GM23338 (cell line): ENCODE measurements around the gene TPRKB. TPM values are rescaled to one million over a fixed set of nuclear protein-coding genes. Genes with fewer than 3 reads are reported as not detected.
"Not testable (repeated sequence)": the region's sequence is repeated elsewhere in the genome, so short reads cannot be mapped to it uniquely, and the experiment has no call there.

Source experiments
- ATAC-seq: fragments of 200-7000 bp; cut with Tn5 transposase; 3 replicates; pipeline ENCODE4 v1.9.1; 2020
- DNase-seq: peaks from one replicate; pipeline ENCODE4 v3.0.0-alpha.2; 2015; ENCODE audit warnings: low spot score
- H2AFZ ChIP-seq: fragments of 200-600 bp; sonication (generic); 2 replicates; pipeline ENCODE4 v1.8.0; 2016; ENCODE audit warnings: antibody characterized with exemption, mild to moderate bottlenecking, moderate library complexity
- H3F3A ChIP-seq: fragments of 200-600 bp; sonication (generic); replicated peaks from 2 replicates; pipeline ENCODE4 v1.8.0; 2017; ENCODE audit warnings: antibody characterized with exemption, mixed run types, low read depth
- H3K27ac ChIP-seq: fragments of 200-600 bp; sonication (generic); 2 replicates; pipeline ENCODE4 v1.6.1; 2016; ENCODE audit warnings: low read depth
- H3K27me3 ChIP-seq: fragments of 200-600 bp; sonication (generic); 2 replicates; pipeline ENCODE4 v1.8.0; 2016; ENCODE audit warnings: mild to moderate bottlenecking, mixed run types, moderate library complexity; ENCODE audit not compliant: insufficient read depth
- H3K36me3 ChIP-seq: fragments of 200-600 bp; sonication (generic); 2 replicates; pipeline ENCODE4 v1.8.0; 2016; ENCODE audit warnings: mild to moderate bottlenecking; ENCODE audit not compliant: insufficient read depth
- H3K4me1 ChIP-seq: fragments of 200-600 bp; sonication (generic); 2 replicates; pipeline ENCODE4 v1.8.0; 2016; ENCODE audit warnings: mild to moderate bottlenecking, moderate library complexity; ENCODE audit not compliant: insufficient read depth
- H3K4me2 ChIP-seq: fragments of 200-600 bp; sonication (generic); 2 replicates; pipeline ENCODE4 v1.7.1; 2017; ENCODE audit warnings: mixed run types
- H3K4me3 ChIP-seq: fragments of 200-600 bp; sonication (generic); 2 replicates; pipeline ENCODE4 v1.6.1; 2016; ENCODE audit warnings: mixed run types
- H3K79me2 ChIP-seq: fragments of 200-600 bp; sonication (generic); replicated peaks from 2 replicates; pipeline ENCODE4 v1.8.0; 2017; ENCODE audit warnings: mild to moderate bottlenecking; ENCODE audit not compliant: insufficient read depth
- H3K9me2 ChIP-seq: fragments of 200-600 bp; sonication (generic); 2 replicates; pipeline ENCODE4 v1.8.0; 2017; ENCODE audit not compliant: insufficient read depth
- H4K20me1 ChIP-seq: fragments of 200-600 bp; sonication (generic); replicated peaks from 2 replicates; pipeline ENCODE4 v1.8.0; 2017; ENCODE audit warnings: mild to moderate bottlenecking; ENCODE audit not compliant: insufficient read depth
- H3K27ac Mint-ChIP-seq: 2 replicates; pipeline ENCODE4 v1.8.0; 2020; ENCODE audit warnings: inconsistent platforms, mild to moderate bottlenecking, moderate library complexity, mixed read lengths
- H3K27me3 Mint-ChIP-seq: 3 replicates; pipeline ENCODE4 v1.8.0; 2022; ENCODE audit warnings: low read depth, mild to moderate bottlenecking, moderate library complexity, mixed read lengths, inconsistent platforms; ENCODE audit not compliant: insufficient read depth, poor library complexity
- H3K36me3 Mint-ChIP-seq: 3 replicates; pipeline ENCODE4 v1.8.0; 2021; ENCODE audit warnings: low read depth, mild to moderate bottlenecking, inconsistent platforms, moderate library complexity, mixed read lengths
- H3K4me1 Mint-ChIP-seq: 3 replicates; pipeline ENCODE4 v1.8.0; 2020; ENCODE audit warnings: mild to moderate bottlenecking, inconsistent platforms, mixed read lengths
- H3K4me3 Mint-ChIP-seq: 3 replicates; pipeline ENCODE4 v1.8.0; 2021; ENCODE audit warnings: moderate library complexity, mild to moderate bottlenecking, inconsistent platforms, mixed read lengths
- H3K9me3 Mint-ChIP-seq: 3 replicates; pipeline ENCODE4 v1.8.0; 2020; ENCODE audit warnings: moderate library complexity, mild to moderate bottlenecking, inconsistent platforms, mixed read lengths
- CREB1 ChIP-seq: fragments of 250-450 bp; sonication (Bioruptor Pico); IDR thresholded peaks from 2 replicates; pipeline ENCODE4 v1.5.0; 2020; ENCODE audit warnings: low read depth, mild to moderate bottlenecking, moderate library complexity
- polyA plus RNA-seq: library from polyadenylated mRNA; unstranded; fragments of >200 nt; fragmentation: Nextera tagmentation; extraction: Ambion mirVana; gene quantifications from 2 replicates; pipeline ENCODE4 v1.2.1, GENCODE V29; 2016
- total RNA-seq: library from RNA; depleted of rRNA; stranded (reverse); fragments of >200 nt; shearing (Covaris generic); gene quantifications from 2 replicates; pipeline ENCODE4 v1.2.3, GENCODE V29; 2014
- TF ChIP-seq, protein P1 (sequence below): fragments of 250-450 bp; sonication (Bioruptor Pico); IDR thresholded peaks from 2 replicates; pipeline ENCODE4 v1.5.0; 2020; ENCODE audit warnings: mild to moderate bottlenecking, moderate library complexity

TPRKB gene
- total and polyA plus RNA-seq, 2 experiments from 2014 or later, result 31.2 to 186 TPM

DNA sequence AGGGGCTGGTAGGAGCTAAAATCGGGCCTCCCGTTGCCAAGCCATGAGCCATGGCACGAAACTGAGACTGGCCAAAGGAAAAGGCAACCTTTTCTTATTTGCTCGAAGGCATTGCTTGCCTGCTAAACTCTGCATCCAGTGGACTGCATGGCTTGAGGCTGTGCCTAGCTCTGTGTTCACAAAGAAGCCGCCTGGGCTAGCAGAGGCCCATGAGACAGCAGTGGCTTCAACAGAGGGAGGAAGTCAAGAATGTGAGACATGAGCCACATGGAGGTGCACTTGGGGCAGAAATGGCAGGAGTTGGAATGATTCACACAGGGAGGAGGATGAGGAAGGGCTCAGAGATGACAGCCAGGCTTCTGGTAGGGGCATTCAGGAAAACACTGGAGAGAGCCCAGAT lies 33.5 kb downstream of the TPRKB start (continued):
- TF ChIP-seq, protein P1, sequence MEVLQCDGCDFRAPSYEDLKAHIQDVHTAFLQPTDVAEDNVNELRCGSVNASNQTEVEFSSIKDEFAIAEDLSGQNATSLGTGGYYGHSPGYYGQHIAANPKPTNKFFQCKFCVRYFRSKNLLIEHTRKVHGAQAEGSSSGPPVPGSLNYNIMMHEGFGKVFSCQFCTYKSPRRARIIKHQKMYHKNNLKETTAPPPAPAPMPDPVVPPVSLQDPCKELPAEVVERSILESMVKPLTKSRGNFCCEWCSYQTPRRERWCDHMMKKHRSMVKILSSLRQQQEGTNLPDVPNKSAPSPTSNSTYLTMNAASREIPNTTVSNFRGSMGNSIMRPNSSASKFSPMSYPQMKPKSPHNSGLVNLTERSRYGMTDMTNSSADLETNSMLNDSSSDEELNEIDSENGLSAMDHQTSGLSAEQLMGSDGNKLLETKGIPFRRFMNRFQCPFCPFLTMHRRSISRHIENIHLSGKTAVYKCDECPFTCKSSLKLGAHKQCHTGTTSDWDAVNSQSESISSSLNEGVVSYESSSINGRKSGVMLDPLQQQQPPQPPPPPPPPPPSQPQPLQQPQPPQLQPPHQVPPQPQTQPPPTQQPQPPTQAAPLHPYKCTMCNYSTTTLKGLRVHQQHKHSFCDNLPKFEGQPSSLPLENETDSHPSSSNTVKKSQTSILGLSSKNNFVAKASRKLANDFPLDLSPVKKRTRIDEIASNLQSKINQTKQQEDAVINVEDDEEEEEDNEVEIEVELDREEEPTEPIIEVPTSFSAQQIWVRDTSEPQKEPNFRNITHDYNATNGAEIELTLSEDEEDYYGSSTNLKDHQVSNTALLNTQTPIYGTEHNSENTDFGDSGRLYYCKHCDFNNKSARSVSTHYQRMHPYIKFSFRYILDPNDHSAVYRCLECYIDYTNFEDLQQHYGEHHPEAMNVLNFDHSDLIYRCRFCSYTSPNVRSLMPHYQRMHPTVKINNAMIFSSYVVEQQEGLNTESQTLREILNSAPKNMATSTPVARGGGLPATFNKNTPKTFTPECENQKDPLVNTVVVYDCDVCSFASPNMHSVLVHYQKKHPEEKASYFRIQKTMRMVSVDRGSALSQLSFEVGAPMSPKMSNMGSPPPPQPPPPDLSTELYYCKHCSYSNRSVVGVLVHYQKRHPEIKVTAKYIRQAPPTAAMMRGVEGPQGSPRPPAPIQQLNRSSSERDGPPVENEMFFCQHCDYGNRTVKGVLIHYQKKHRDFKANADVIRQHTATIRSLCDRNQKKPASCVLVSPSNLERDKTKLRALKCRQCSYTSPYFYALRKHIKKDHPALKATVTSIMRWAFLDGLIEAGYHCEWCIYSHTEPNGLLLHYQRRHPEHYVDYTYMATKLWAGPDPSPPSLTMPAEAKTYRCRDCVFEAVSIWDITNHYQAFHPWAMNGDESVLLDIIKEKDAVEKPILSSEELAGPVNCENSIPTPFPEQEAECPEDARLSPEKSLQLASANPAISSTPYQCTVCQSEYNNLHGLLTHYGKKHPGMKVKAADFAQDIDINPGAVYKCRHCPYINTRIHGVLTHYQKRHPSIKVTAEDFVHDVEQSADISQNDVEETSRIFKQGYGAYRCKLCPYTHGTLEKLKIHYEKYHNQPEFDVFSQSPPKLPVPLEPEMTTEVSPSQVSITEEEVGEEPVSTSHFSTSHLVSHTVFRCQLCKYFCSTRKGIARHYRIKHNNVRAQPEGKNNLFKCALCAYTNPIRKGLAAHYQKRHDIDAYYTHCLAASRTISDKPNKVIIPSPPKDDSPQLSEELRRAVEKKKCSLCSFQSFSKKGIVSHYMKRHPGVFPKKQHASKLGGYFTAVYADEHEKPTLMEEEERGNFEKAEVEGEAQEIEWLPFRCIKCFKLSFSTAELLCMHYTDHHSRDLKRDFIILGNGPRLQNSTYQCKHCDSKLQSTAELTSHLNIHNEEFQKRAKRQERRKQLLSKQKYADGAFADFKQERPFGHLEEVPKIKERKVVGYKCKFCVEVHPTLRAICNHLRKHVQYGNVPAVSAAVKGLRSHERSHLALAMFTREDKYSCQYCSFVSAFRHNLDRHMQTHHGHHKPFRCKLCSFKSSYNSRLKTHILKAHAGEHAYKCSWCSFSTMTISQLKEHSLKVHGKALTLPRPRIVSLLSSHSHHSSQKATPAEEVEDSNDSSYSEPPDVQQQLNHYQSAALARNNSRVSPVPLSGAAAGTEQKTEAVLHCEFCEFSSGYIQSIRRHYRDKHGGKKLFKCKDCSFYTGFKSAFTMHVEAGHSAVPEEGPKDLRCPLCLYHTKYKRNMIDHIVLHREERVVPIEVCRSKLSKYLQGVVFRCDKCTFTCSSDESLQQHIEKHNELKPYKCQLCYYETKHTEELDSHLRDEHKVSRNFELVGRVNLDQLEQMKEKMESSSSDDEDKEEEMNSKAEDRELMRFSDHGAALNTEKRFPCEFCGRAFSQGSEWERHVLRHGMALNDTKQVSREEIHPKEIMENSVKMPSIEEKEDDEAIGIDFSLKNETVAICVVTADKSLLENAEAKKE (CRISPR knock-in tag), result no peak

DNA sequence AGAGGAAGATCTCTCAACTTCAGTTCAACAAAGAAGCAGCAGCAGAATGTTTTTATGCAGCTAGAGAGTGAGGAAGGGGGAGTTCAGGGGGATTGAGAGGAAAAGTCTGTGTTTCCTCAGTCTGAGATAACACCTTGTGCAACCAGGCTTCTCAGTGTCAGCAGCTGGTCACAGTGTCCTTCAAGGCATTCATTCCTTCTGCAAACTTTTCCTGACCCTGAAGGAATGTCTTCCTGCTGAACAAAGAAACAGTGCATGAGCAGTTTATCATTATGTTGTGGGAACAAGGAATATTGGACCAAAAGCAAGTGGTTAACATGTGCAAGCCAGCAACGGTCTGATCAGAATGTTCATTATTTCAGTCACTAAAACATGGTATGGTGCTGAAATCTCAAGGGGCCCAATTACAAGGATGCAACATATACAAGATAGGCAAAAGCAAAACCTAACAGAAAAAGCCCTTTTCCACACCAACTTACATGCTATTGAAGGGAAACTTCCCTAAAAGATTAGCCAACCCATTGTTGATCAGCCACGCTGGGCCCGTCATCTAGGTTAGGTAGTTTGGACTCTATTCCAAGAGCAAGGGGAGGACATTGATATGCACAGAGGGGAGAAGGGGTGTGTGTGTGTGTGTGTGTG lies 34.2 kb downstream of the TPRKB start:
- H2AFZ ChIP-seq, H3K27ac Mint-ChIP-seq, H3K9me2 ChIP-seq, H3F3A ChIP-seq, H3K36me3 ChIP-seq, H3K4me1 Mint-ChIP-seq, H3K4me1 ChIP-seq, H3K36me3 Mint-ChIP-seq, DNase-seq, H3K27me3 ChIP-seq, ATAC-seq, H3K79me2 ChIP-seq, H3K4me3 Mint-ChIP-seq, H3K27ac ChIP-seq, H3K27me3 Mint-ChIP-seq, H3K4me3 ChIP-seq, H3K4me2 ChIP-seq, H4K20me1 ChIP-seq: not testable (repeated sequence)
- H3K9me3 Mint-ChIP-seq, result peaks cover 29% of the 10 kb centered on the region

DNA sequence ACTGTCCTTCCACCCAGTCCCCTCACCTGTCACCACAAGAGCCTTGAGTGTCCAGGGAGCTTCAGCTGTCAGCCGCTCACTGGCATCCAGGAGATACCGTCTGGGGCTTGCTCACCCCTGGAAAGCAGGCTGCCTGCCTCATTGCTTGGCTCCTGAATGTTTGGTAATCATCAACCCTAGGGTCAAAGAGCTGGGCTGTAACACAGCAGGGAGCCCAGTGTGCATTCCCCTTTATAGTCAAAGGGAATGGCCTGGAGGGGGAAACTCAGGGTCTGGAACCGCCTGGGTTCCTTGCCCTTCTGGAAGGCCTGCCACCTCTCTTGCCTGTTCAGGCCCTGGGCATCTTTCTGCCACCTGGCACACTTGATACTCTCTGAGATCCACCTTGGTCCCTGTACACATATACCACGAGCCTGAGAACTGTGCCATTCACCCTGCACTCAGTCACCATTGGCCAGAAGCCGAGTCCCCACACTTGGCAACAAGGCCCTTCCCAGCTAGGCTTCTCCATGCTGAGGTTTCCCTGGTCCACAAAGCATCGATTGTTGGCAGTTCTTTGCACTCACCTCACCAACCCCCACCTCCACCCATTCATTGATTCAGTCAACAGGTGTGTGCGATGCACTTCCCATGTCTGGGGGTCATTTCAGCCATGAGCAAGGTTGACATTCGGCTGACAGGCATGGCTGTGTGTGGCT lies 35.0 kb downstream of the TPRKB start:
- H2AFZ ChIP-seq, result no peak overlapping the region
- no peak overlapping the region for H3K27ac Mint-ChIP-seq
- no peak for TF ChIP-seq CREB1
- TF ChIP-seq, protein P1 (CRISPR knock-in tag), result no peak

More for the DNA sequence above, 35.0 kb downstream of the TPRKB start:
- no peak overlapping the region for H3K4me3 Mint-ChIP-seq
- peaks cover 9% of the 10 kb centered on the region for H3K27me3 Mint-ChIP-seq
- no peaks in the 10 kb centered on the region for H3F3A ChIP-seq
- H3K4me1 ChIP-seq, result no peaks in the 10 kb centered on the region
- H3K9me2 ChIP-seq, result no peaks in the 10 kb centered on the region
- no peak overlapping the region for H3K4me2 ChIP-seq
- peaks cover 37% of the 10 kb centered on the region for H3K9me3 Mint-ChIP-seq
- ATAC-seq (no peak), DNase-seq (no peak)
- H3K27me3 ChIP-seq, result no peaks in the 10 kb centered on the region
- H4K20me1 ChIP-seq, result no peaks in the 10 kb centered on the region
- H3K4me1 Mint-ChIP-seq, result peaks cover 2% of the 10 kb centered on the region; the same call in 1 of the 3 replicates
- H3K27ac ChIP-seq, result no peak overlapping the region
- H3K36me3 Mint-ChIP-seq, result 0 out of 3 replicates have a peak, but pooled peaks cover 4% of the 10 kb centered on the region
- H3K79me2 ChIP-seq, result no peaks in the 10 kb centered on the region
- no peak overlapping the region for H3K4me3 ChIP-seq
- no peaks in the 10 kb centered on the region for H3K36me3 ChIP-seq
